Activated CD4-positive, alpha-beta T cell treated with anti-CD3 and anti-CD28 coated beads, Interleukin-2, amount 50 U/mL, for 48 hours (primary cell): ENCODE measurements around the gene GMDS.

Source experiments
- DNase-seq, 2 experiments: peaks; one replicate each; pipeline ENCODE4 v3.0.0-alpha.2; 2020

GMDS gene

DNA sequence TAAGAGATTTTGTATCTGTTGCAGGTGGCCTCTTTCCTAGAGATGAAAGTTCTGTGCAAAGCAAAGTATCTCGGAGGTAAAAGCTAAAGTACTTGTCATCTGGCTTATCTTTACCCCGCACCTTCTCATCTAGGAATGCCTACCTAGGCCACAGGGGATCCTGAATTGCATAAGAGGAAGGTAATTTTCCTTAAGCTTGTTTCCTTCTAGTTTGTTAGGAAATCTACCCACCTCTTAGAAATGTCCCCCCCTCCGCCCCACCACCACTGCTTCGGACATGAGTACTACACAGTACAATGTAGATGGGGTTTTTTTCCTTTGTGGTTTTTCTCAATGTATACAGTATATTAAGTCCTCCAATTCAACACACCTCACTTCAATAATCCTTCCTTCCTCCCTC is 614.2 kb downstream of the GMDS start:
- no peak for DNase-seq

DNA sequence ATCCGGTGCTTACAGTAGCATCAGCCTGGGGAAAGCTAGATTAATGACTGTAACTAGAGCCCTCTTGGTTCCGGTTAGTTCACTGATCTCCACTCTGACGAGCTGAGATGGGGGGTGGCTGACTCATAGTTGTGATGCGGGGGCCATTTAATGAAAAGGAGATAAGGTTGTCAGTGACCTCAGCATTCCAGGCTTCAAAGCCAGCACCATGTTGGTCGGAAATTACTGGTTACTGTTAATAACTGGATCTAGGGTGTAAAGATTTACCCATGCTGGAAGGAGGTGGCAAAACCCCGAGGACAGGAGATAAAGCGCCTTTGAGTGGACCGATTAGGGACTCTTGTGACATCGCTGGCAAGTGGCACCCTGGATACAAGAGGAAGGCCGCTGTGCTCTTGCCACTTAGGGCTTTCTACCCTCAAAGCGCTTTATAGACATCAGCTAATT is 614.6 kb downstream of the GMDS start:
- DNase-seq = no peak

DNA sequence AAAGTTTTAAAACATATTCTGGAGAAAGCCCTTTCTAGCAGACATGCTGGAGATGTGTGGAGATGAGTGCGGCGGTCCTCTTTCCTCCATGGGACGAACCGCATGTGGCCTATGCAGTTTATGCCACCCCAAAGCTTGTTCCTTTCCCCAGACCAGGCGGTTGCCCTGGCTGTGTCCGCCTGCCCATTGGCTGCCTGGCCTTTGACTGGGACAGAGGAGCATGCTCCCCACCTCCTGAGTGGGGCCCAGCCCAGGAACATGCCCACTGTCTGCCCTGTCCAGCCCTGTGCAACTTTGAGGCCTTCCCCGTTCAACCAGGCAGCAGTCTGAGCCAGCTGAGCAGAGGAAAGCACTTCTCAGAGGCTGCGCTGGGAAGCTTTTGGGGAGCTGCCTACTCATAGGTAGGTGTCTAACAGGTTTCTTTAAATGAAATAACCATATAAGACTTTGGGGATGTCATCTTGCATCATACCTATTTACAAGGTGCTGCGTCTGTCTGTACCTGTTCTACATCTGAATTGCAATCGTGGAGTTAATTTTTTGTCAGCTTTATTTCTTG is 615.1 kb downstream of the GMDS start:
- no peak for DNase-seq

DNA sequence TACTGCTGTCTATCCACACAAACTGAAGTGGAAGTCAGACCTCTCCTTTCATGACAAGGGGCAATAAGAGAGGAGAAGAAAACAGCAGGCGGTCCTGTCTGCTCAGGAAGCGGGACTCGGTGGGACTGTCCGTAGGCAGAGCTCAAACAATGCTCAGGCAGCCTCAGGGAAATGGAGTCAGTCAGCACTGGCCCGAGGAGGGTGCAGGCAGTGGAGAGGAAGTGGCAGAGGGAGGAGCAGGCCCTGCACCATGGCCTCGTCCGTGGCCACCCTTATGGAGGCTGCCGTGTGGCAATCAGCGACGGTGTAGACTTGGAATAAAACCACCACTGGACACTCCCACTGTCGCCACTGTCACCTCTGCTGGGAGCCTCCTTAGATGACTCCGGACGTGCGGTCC is 616.1 kb downstream of the GMDS start:
- no peak for DNase-seq

DNA sequence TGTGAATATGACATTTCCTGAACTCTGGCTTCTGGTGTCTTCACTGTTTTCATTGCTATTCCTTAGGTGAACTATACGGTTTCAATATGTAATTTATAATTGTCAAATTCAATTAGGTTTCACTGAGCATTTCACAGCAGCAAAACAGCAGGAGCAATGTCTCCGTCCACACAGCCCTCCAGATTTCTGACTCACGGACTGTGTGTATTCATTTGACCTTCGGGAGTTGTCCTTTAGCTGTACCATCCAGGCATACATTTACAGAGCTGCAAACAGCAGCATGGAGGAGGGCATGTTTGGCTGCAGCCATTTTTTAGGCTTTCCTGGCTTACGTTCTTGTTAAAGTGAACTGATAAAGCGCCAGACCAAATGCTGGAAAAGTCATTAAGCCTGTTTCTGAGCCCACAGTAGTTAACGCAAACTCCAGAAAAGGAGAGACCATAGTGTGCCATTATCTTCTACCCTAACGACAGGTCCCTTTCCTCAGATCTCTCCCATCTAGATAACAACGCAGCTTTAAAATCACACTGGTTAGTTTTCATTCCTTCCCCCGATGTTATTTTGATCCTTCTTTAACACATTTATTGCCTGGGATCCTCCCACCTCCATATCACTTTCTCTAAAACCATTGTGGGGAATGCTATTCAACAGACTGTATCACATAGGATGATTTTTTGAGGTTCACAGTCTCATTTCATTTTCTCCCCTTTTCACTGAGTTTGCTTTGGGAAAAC is 617.4 kb downstream of the GMDS start:
- no peak for DNase-seq

DNA sequence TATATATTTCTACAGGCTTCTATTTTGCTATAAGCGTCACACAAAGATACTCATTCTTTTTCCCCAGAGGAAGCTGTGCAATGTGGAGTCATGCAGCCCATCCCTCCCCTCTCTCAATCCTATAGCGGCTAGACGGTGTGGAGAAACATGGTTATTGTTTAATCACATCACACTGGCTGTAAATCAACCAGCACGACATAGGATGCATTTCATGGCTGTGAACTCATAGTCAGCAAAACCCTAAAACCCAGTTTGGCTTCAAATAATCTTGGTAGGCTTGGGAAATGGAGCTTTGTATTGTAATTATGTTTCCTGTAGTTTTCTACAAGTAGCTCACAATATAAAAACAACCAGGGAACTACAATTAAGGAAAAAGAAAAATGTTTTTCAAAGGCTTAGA is 618.9 kb downstream of the GMDS start:
- no peak for DNase-seq

DNA sequence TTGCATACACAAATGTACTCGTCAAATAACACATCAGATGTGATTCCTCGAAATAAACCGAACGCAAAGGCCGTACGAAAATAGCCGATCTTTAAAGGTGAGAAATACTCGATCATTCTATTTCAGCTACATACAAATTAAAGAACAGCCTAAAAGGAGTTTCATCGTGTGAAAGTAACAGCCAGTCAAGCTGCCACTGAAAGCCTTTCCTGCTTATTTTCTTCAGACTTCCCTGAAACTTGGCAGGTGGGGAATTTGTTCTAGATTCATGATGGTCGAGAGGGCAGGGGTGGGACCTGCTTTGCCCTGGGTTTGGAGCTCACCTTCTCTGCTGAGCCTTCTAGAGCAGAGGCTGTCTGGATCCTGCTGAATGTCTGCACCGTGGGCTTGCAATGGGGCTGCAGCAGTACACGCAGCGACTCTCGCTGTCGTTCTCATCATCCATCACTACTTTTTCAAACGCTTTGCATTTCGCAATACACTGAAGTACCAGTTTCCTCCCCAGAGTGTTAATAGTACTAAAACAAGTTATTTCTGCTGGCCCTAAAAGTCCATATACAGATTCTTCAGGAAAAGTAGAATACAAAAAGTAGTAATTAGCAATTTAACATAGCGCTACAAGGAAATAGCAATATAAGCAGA is 619.5 kb downstream of the GMDS start:
- DNase-seq = no peak

DNA sequence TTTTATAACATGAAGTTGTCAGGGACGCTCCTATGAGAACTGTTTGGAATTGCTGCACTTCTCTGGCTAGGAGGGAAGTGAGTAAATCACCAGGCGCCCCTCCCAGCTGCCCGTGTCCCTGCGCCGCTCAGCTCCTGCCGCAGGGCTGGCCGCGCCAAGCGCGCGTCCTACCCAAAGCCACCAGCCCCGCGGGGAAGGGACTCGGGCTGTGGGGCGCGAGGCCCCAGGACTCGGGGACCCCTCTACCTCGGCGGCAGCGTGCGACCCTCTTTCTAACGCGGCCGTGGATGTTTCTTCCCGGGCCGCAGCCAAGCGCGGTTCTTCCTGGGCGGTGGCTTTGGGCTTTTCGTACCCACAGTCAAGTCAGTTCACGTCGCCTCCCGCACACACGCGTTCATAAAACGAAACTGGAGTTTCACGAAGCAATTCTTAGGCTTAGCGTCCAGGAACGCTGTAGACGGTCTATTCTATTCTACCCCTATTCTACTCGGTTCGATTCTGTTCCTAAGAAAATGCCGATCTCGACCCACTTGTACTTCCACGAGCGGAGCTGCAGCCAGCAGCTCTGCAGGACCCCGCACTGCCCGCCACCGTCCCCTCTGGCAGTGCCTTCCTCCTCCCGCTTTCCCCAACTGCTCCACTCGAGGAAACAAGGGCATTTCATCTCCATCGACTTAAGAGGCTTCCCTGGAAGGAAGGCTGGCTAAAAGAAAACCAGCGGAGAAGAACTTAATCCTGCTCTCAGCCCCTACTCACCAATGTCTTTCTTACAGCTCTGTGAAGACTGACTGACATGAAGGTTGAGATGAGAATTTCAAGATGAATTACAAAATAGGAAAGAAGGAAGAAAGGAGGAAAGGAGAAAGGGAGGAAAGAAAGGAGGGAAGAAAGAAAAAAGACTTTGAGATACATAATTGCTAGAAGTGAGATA is 620.3 kb downstream of the GMDS start:
- DNase-seq = no peak

DNA sequence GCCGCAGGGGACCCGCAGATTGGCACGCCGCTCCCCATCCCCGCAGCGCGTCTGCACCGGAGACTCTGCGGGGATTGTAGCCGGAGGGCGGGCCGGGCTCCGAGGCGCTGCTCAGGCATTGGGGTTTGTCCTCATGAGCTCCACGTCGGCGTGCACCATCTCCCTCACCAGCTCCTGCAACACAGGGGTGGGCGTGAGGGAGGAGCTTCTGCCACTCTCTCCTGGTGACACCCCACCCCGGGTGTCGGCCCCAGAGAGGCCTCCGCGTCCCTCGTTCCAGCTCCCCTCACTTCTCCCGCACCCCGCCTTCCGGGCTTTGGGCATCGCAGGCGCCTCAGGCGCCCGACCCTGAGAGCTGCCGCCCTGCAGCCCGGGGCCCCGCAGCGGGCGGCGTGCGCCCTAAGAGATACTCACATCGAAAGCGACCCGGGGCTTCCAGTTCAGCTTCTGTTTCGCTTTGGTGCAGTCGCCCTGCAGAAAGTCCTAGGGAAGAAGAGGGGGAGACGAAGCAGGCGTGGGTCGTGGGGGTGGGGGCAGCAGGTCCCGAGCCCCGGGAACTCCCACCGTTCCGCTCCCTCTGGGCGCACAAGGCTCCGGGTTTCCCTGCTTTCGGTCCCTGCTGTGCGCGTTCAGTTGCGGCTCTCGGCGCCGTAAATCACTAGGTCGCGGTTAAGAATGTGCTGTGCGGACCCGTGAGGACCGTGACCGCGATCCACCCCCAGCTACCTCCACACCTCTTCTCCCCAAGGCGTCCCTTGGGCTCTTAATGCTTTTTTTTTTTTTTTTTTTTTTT is 621.2 kb downstream of the GMDS start:
- peak in 1 of 2 experiments; percentile 39 for DNase-seq

DNA sequence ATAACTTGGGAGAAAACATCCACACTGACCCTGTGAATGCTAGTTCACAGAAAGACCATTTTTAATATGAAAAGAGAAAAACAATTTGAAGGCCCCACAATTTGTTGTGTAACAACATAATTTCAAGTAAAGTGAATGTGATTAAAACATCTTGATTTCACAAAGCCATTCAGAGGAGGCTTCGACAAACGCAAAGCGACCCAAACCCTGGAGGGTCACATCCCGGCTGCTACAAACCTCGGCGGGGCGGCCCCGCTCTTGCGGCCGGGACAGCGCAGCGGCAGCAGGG is 621.7 kb downstream of the GMDS start:
- no peak for DNase-seq

DNA sequence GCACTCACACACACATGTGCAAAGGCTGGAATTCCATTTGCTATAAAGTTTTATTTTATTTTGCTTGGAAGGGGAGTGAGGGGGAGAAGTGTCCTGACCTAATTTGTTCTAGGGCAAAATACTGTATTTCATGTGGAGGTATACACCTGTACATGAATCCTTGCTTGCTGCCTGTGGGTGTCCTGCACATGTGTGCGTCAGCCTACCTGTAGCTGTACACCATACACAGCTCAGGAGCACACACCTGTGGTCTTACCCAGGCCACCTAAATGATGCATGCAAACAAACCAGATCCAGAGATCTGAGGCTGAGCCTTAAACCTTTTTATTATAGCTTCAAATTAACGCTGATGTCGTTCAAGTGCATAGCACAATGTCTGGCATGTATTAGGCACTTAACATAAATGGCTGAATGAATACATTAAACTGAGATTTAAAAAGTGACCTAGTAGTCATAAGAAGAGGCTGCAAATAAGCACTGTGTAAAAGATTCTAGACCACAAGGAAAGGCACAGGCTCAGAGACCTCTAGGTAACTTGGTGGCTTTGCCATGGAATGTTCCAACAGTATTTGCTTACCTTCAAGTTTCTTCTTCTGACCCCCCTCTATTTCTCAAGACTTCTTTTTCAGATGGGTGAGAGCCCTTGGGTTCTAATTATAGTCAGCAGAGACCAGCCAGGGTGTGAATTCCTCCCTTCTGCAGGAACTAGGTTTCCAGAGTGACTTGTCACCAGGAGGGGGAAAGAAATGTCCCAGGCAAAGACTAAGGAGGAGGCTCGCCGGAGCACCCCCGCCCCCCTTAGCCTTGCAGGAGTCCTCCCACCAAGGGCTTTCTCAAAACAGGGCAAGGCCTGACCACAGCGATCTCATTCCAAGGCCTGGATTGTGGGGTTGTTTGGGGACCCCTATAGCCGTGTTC is 622.3 kb downstream of the GMDS start:
- no peak for DNase-seq

DNA sequence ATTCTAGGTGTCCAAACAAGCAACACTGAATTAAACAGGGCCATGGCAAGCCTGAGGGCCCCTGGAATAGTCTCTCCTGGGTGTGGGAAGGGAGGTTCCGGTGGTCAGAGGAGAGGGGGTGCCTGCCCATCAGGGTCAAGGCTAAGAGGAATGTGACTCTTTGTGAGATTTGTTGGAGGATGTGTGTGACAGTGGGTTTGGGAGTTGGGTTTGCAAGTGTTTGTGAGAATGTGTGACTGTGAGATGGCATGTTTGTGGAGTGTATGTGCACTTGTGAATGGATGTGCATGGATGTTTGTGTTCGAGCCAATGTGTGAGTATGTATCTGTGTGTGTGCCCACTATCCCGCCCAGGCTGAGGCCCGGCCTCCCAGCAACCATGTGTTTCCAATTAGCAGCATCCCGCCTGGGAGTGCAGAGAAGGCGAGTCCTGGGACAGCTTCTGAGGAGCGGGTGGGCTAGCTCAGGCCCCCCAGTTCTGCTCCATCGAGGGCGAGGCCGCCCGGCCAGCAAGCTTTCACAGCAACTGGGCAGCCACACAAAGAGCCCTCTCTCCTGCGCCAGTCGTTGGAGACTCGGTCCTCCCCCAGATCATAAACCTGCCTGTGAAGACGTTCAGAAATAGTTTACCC is 623.1 kb downstream of the GMDS start:
- DNase-seq = no peak

DNA sequence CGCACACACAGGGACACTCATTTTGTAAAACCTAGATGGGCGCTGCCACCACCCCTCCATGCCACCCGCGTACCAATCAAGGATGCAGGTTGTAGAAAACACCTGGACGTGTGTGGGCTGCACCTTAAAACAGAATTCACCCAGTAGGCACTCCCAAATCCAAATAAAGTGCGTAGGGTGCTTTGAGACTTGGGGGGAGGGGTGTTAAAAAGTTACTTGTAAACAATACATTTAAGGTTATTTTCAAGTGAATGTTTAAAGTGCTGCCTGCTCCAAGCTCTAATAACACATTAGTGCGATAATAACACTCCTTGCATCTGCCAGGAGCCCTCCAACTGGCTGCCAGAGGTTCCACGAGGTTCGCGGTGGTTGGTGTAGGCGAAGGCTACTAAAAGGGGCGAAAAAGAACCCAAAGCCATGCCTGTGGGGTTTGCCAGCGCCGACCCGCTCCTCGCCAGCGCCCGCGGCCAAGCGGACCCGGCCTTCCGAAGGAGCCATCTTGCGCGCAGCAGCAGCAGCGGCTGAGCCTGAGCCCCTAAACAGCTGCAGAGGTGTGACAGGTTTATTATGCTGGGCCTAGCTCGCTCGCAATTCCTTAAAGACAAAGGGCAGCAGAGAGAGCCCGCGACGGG is 624.2 kb downstream of the GMDS start:
- no peak for DNase-seq

DNA sequence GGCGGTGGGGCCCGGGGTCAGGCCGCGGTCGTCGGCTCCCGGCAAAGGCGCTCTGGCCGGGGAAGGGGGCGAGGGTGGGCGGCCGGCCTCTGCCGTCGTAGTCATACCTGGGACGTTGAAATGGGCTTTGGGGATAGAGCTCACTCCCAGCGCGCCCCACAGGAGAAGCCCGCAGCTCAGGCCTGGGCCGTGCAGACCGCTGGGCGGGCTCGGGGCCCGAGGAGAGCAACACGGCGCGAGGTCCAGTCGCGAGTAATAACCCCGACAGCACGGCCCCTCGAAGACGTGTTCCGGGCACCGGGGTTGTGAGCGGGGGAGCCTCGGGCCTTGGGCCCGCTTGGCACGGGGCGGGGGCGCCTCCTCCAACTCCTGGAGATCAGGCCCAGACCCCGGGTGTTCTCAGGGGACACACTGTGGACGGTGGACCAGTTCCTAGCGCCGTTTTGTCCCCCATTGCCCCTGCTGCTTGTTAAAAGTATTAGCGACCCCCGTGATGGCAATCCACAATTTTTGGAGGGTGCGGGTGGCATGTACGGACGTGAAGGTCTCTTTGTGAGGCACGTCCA is 624.8 kb downstream of the GMDS start:
- no peak for DNase-seq

DNA sequence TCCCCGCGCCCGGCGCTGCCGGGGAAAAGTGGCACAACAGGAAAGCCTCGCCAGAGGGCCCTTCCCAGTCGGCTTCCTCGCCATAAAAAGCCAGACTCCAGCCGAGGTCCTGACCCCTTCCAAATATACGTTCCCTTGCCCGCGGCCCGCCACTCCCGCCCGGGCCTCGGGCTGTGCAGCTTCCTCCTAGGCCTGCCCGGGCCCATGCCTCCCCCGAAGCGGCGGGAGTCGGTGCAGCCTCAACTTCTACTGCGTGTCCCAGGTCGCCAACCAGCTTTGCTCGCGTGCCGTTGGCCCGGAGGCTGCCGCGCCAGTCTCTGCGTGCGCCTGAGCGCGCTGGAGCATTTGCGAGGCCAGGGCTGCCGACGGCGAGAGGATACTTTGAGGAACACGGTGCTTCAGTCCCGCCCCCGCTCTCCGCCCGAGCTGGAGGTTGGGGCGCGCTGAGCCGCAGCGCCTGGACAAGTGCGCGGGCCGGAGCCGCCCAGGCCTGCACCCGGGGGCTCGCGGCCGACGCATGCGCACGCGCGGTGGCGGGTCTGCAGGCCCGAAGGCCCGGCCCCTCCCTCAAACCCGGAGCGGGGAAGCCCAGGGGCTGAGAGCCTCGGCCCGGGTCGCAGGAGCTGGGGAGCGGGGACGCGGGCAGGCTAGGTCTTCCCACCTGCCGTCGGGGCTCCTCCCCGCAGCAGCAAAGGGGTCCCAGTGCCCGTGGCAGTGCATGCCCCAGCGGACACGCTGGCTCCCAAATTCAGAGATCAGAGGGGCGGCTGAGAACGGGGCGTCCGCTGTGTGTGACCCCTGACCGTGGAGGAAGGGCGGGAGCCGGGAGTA is 625.5 kb downstream of the GMDS start:
- peak in 1 of 2 experiments; percentile 17 for DNase-seq

DNA sequence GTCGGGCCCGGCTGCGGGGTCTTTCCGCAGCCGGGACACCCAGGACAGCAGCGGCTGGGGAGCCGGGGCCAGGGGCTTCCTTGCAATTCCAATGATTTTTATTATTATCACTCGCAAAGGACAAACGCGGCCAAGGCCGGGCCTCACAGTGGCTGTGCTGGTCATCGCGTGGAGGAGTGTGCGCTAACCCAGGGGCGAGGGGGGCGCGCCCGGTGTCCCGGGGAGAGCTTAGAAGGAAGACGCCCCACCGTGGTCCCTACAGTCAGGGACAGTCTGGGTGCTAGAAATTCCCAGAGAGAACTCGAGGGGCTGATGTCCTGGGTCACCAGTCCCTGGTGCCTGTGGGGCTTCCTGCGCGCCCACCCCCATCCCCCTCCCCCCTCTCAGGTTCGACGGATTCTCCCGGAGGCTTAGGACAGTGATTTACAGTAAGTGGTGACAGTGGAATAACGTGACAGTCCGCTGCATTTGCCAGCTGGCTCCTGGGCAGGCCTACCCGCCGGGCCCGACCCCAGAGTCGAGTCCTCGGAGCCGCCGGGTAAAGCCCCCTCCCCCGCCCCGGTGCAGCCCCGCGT is 626.2 kb downstream of the GMDS start:
- no peak for DNase-seq

DNA sequence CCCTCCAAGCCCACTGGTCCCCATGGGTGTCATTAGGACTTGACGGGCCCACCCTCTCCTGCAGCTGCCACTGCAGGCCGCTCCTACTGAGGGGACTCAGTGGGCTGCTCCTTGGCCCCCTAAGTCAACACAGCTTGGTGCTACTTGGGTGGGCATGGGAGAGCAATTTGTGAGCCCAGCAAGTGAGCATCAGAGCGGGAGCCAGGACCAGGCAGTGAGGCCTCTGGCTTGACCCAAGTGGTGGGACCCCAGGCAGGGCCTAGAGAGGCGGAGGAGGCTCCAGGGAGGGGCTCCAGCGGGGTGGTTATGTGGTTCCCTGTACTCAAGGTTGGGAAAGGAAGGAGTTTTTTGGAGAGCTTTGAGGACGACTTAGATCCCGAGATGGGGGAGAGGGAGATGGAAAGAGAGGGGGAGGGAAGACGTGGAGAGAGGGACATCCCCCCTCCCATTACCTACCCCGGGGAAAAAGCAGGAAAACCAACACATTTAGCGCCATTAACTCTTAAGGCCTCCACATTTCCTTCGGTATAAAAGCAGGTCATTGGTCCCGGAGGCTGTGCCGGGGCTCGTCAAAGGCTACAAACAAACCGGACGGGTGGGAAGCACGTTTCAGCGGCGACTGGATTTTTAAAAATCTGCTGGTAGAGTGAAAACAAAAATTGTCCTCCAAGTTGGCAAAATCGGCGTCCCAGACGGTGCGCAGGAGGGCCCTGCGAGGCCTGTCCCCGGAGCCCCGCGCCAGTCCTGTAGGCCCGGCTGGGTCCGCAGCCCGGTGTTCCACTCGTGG is 626.9 kb downstream of the GMDS start:
- DNase-seq = no peak
